ENCODE data around the gene CXADR. TPM values are rescaled to one million over a fixed set of nuclear protein-coding genes. Genes with fewer than 3 reads are reported as not detected.

CXADR gene
- total RNA-seq, 1 experiment from 2014 or later, result 21.7 TPM

DNA sequence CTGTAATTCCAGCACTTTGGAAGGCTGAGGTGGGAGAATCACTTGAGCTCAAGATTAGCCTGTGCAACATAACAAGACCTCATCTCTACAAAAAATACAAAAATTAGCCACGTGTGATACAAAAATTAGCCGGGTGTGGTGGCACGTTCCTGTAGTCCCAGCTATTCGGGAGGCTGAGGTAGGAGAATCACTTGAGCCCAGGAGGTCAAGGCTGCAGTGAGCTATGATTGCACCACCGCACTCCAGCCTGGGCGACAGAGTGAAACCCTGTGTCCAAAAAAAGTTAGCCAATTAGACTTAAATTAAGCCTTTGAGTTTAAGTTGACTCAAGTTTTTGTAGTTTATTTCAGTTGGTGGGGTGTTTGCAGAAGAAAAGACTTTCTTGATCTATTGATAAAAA lies 11.8 kb downstream of the CXADR start:
- H3K4me3 ChIP-seq, result no peak overlapping the region
- H2AFZ ChIP-seq, result no peak overlapping the region
- no peaks in the 10 kb centered on the region for H3K36me3 ChIP-seq (ENCODE audit: low read depth)
- POLR2A ChIA-PET (ENCODE audit: unreplicated experiment), result no interaction called here
- no peak overlapping the region for H3K4me2 ChIP-seq
- H3K4me1 ChIP-seq (replicated peaks; ENCODE audit: insufficient read depth), result peaks cover 77% of the 10 kb centered on the region
- no peaks in the 10 kb centered on the region for H3K9me2 ChIP-seq (ENCODE audit: insufficient read depth)
- H3K79me2 ChIP-seq (ENCODE audit: low read depth), result peaks cover 63% of the 10 kb centered on the region
- intact Hi-C loops (cut with micrococcal nuclease; ENCODE audit: unreplicated experiment), result no loop called here
- H3K9me3 ChIP-seq (ENCODE audit: insufficient read depth, low read depth), result no peaks in the 10 kb centered on the region
- no peaks in the 10 kb centered on the region for H3K27me3 ChIP-seq (ENCODE audit: insufficient read depth, low read depth)
- DNase-seq, result no peak
- no TSS peak for BruUV-seq (replicated peaks)
- CTCF ChIA-PET, result no interaction called here
- H3K27ac ChIP-seq, result no peak overlapping the region
- H4K20me1 ChIP-seq (ENCODE audit: insufficient read depth), result peaks cover 13% of the 10 kb centered on the region; the same call in 1 of the 2 replicates
- H3F3A ChIP-seq (ENCODE audit: insufficient read depth, low read depth), result peaks cover 34% of the 10 kb centered on the region
- TF ChIP-seq, protein P1, sequence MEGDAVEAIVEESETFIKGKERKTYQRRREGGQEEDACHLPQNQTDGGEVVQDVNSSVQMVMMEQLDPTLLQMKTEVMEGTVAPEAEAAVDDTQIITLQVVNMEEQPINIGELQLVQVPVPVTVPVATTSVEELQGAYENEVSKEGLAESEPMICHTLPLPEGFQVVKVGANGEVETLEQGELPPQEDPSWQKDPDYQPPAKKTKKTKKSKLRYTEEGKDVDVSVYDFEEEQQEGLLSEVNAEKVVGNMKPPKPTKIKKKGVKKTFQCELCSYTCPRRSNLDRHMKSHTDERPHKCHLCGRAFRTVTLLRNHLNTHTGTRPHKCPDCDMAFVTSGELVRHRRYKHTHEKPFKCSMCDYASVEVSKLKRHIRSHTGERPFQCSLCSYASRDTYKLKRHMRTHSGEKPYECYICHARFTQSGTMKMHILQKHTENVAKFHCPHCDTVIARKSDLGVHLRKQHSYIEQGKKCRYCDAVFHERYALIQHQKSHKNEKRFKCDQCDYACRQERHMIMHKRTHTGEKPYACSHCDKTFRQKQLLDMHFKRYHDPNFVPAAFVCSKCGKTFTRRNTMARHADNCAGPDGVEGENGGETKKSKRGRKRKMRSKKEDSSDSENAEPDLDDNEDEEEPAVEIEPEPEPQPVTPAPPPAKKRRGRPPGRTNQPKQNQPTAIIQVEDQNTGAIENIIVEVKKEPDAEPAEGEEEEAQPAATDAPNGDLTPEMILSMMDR (conservative IDR thresholded peaks at IDR 0.05), result no peak
- no peak for TF ChIP-seq EZH2 (IDR thresholded peaks at IDR 0.05; ENCODE audit: low read depth)

DNA sequence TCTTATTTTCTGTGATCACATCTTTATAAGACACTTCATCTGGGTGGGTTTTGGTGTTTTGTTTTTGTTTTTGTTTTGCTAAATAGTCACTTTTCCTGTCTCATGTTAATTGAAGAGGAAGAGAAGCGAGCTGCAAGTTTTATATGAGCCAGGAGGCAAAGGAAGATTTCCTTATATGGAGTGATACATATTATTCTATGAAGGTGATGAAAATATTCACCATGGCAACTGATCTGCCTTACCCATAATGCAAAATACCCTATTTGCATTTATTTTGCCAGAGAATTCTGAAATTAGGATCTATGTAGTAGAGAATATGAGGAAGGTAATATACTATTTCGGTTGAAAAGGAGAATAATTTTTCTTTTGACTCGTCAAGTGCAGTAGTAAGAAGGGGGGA lies 13.9 kb downstream of the CXADR start:
- peaks cover 67% of the 10 kb centered on the region for H3K79me2 ChIP-seq (ENCODE audit: low read depth)
- intact Hi-C loops (cut with micrococcal nuclease; ENCODE audit: unreplicated experiment), result loop anchor here (1.0 kb wide), 1 partner anchor 14 kb away; no protein-coding TSS in a partner anchor
- H3K4me1 ChIP-seq (replicated peaks; ENCODE audit: insufficient read depth), result peaks cover 66% of the 10 kb centered on the region
- ChIA-PET POLR2A (ENCODE audit: unreplicated experiment) (interaction anchor here (0.8 kb wide), 1 partner anchor 15 kb away, joined by 5 read pairs; no protein-coding TSS in a partner anchor), CTCF (interaction anchor here (0.6 kb wide), 1 partner anchor 15 kb away, joined by 3 read pairs; no protein-coding TSS in a partner anchor)
- H3F3A ChIP-seq (ENCODE audit: insufficient read depth, low read depth), result peaks cover 34% of the 10 kb centered on the region
- peak overlapping the region; percentile 48 for H3K27ac ChIP-seq
- no peaks in the 10 kb centered on the region for H3K36me3 ChIP-seq (ENCODE audit: low read depth)
- no peaks in the 10 kb centered on the region for H3K9me2 ChIP-seq (ENCODE audit: insufficient read depth)
- H3K4me3 ChIP-seq, result no peak overlapping the region
- no peak overlapping the region for H2AFZ ChIP-seq
- no TSS peak for BruUV-seq (replicated peaks)
- H3K27me3 ChIP-seq (ENCODE audit: insufficient read depth, low read depth), result no peaks in the 10 kb centered on the region
- no peaks in the 10 kb centered on the region for H3K9me3 ChIP-seq (ENCODE audit: insufficient read depth, low read depth)
- no peak for DNase-seq
- TF ChIP-seq, protein P1 (conservative IDR thresholded peaks at IDR 0.05), result no peak
- TF ChIP-seq EZH2 (IDR thresholded peaks at IDR 0.05; ENCODE audit: low read depth), result no peak
- H3K4me2 ChIP-seq, result peak overlapping the region; percentile 52
- peaks cover 4% of the 10 kb centered on the region; the same call in 1 of the 2 replicates for H4K20me1 ChIP-seq (ENCODE audit: insufficient read depth)

DNA sequence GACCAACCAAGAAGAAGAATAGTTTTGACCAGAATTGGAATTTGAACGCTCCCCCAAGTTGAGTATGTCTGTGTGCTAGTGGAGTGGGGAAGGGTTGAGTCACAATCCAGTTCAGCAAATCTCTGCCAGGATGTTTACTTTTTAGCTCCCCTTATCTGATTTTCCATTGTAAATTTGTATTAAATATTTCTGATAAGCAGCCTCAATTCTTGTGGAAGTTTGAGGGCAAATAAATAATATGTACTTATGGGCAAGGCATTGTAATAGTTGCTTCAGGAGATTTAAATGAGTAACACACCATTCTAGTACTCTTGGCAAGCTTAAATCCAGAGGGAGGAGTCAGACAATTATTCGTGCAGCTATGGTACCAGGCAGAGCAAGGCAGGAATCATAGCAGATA lies 14.4 kb downstream of the CXADR start:
- CTCF ChIA-PET, result interaction anchor here (0.9 kb wide), 1 partner anchor 27 kb away, joined by 3 read pairs; no protein-coding TSS in a partner anchor
- TF ChIP-seq, protein P1 (conservative IDR thresholded peaks at IDR 0.05), result no peak
- TF ChIP-seq EZH2 (IDR thresholded peaks at IDR 0.05; ENCODE audit: low read depth), result no peak
- peaks cover 4% of the 10 kb centered on the region; the same call in 1 of the 2 replicates for H4K20me1 ChIP-seq (ENCODE audit: insufficient read depth)
- H3K27me3 ChIP-seq (ENCODE audit: insufficient read depth, low read depth), result no peaks in the 10 kb centered on the region
- H3K9me3 ChIP-seq (ENCODE audit: insufficient read depth, low read depth), result no peaks in the 10 kb centered on the region
- peaks cover 34% of the 10 kb centered on the region for H3F3A ChIP-seq (ENCODE audit: insufficient read depth, low read depth)
- H3K79me2 ChIP-seq (ENCODE audit: low read depth), result peaks cover 68% of the 10 kb centered on the region
- H3K36me3 ChIP-seq (ENCODE audit: low read depth), result no peaks in the 10 kb centered on the region
- peak overlapping the region; percentile 52 for H3K4me2 ChIP-seq
- intact Hi-C loops (cut with micrococcal nuclease; ENCODE audit: unreplicated experiment), result loop anchor here (1.0 kb wide), 1 partner anchor 15 kb away; no protein-coding TSS in a partner anchor
- no peak overlapping the region for H3K4me3 ChIP-seq
- H3K4me1 ChIP-seq (replicated peaks; ENCODE audit: insufficient read depth), result peaks cover 61% of the 10 kb centered on the region
- no peak overlapping the region for H2AFZ ChIP-seq
- no peaks in the 10 kb centered on the region for H3K9me2 ChIP-seq (ENCODE audit: insufficient read depth)
- DNase-seq, result peak; percentile 34 to 96
- peak overlapping the region; percentile 48 for H3K27ac ChIP-seq
- POLR2A ChIA-PET (ENCODE audit: unreplicated experiment), result interaction anchor here (0.6 to 0.8 kb wide), 2 partner anchors 15 to 120 kb away, joined by 4 to 5 read pairs; no protein-coding TSS in a partner anchor
- BruUV-seq (replicated peaks), result no TSS peak

Measured in PC-9 (cell line).